ENCODE data around the gene INPP1. TPM values are rescaled to one million over a fixed set of nuclear protein-coding genes. Genes with fewer than 3 reads are reported as not detected.

The INPP1 gene
- total RNA-seq, 2 donors from 2014 or later: 13.0 to 34.4 TPM

- Histone ChIP-seq H3K27me3 (replicated peaks; ENCODE audit: insufficient read depth) (no peaks in the 10 kb centered on the region), H3K36me3 (no peaks in the 10 kb centered on the region), H3K27ac (peak overlapping the region; percentile 92), H3K4me1 (replicated peaks) (peaks cover 9% of the 10 kb centered on the region), H3K4me3 (peak overlapping the region in 1 of 2 donors; percentile 82), H3K9me3 (no peaks in the 10 kb centered on the region)
- 32% methylated on average over 2 of the region's 2 CpGs for WGBS
- no peak for DNase-seq (ENCODE audit: low spot score)
- TF ChIP-seq CTCF (IDR thresholded peaks at IDR 0.05) (no peak), POLR2A (IDR thresholded peaks at IDR 0.05) (no peak), POLR2AphosphoS5 (IDR thresholded peaks at IDR 0.05) (no peak)
- intact Hi-C loops (cut with DNase I): loop anchor here (5.0 to 10.0 kb wide), 2 partner anchors 58 to 95 kb away; no protein-coding TSS in a partner anchor
Observed at GRCh38 chr2:190409616-190410015, 66.2 kb downstream of the INPP1 start.

DNA sequence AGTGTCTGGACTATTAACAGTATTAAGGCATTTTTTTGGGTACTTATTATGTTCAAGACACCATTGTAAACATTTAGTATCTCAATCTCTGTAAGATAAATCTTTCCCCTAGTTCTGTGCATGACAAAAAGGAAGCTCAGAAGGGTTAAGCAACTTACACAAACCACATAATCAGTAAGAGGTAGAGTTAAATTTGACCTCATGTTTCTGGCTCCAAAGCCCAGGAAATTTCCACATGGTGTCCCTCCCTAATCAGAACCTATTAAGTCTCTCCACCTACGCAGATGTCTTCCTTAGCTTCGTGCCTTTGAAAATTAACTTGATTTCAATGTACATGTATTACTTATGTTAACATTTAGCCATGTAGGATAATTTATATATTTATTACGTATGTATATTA is 66.8 kb downstream of the INPP1 start:
- H3K4me1 ChIP-seq (replicated peaks): peaks cover 9% of the 10 kb centered on the region
- TF ChIP-seq POLR2A (IDR thresholded peaks at IDR 0.05) (no peak), POLR2AphosphoS5 (IDR thresholded peaks at IDR 0.05) (no peak), CTCF (IDR thresholded peaks at IDR 0.05) (no peak)
- no peaks in the 10 kb centered on the region for H3K27me3 ChIP-seq (replicated peaks; ENCODE audit: insufficient read depth)
- intact Hi-C loops (cut with DNase I): no loop called here
- no peak overlapping the region for H3K4me3 ChIP-seq
- no peak overlapping the region for H3K27ac ChIP-seq
- H3K9me3 ChIP-seq: no peaks in the 10 kb centered on the region
- no peak for DNase-seq (ENCODE audit: low spot score)
- H3K36me3 ChIP-seq: no peaks in the 10 kb centered on the region
- WGBS: 63% methylated on average over 3 of the region's 3 CpGs

DNA sequence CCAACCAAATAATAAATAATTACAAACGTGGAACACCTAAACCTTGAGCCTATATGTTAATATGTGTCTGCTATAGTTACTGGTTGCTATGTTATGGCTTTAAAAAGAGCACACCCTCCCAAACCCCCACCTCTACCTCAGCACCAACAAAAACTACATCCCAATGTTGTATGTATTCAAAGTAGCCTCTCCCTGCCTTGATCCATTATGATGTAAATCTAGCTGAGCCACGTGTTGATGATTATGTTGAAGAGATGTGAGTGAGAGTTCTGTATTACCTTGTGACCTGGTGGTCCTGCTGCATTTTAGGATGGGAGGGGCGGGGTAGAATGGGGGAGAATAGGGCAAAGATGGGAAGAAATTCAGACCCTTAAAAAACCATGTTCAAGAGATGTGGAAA is 69.6 kb downstream of the INPP1 start:
- H3K36me3 ChIP-seq: no peaks in the 10 kb centered on the region
- TF ChIP-seq POLR2AphosphoS5 (IDR thresholded peaks at IDR 0.05) (no peak), POLR2A (IDR thresholded peaks at IDR 0.05) (no peak), CTCF (IDR thresholded peaks at IDR 0.05) (no peak)
- 44% methylated on average over 3 of the region's 3 CpGs for WGBS
- H3K9me3 ChIP-seq: no peaks in the 10 kb centered on the region
- H3K4me3 ChIP-seq: no peak overlapping the region
- intact Hi-C loops (cut with DNase I): no loop called here
- H3K27ac ChIP-seq: peak overlapping the region; percentile 7 to 33
- peaks cover 12% of the 10 kb centered on the region for H3K4me1 ChIP-seq (replicated peaks)
- no peak for DNase-seq (ENCODE audit: low spot score)
- no peaks in the 10 kb centered on the region for H3K27me3 ChIP-seq (replicated peaks; ENCODE audit: insufficient read depth)

- Histone ChIP-seq H3K27ac (peak overlapping the region; percentile 7 to 33), H3K9me3 (no peaks in the 10 kb centered on the region), H3K4me1 (replicated peaks) (peaks cover 12% of the 10 kb centered on the region), H3K4me3 (no peak overlapping the region), H3K27me3 (replicated peaks; ENCODE audit: insufficient read depth) (no peaks in the 10 kb centered on the region), H3K36me3 (no peaks in the 10 kb centered on the region)
- intact Hi-C loops (cut with DNase I): no loop called here
- 29% methylated on average over 4 of the region's 4 CpGs for WGBS
- peak; percentile 83 for DNase-seq (ENCODE audit: low spot score)
- TF ChIP-seq CTCF (IDR thresholded peaks at IDR 0.05) (no peak), POLR2AphosphoS5 (IDR thresholded peaks at IDR 0.05) (peak; percentile 57)
Observed at GRCh38 chr2:190413421-190413820, 70.0 kb downstream of the INPP1 start.

GRCh38 chr2:190415251-190415650 is 71.9 kb downstream of the INPP1 start:
- no peaks in the 10 kb centered on the region for H3K27me3 ChIP-seq (replicated peaks; ENCODE audit: insufficient read depth)
- H3K4me1 ChIP-seq (replicated peaks): peaks cover 12% of the 10 kb centered on the region
- no peak overlapping the region for H3K27ac ChIP-seq
- no peak for DNase-seq (ENCODE audit: low spot score)
- intact Hi-C loops (cut with DNase I): no loop called here
- no peak overlapping the region for H3K4me3 ChIP-seq
- WGBS: 95% methylated on average over 4 of the region's 4 CpGs
- H3K36me3 ChIP-seq: no peaks in the 10 kb centered on the region
- no peak for TF ChIP-seq POLR2A (IDR thresholded peaks at IDR 0.05)
- no peak for TF ChIP-seq POLR2AphosphoS5 (IDR thresholded peaks at IDR 0.05)
- TF ChIP-seq CTCF (IDR thresholded peaks at IDR 0.05): no peak
- H3K9me3 ChIP-seq: no peaks in the 10 kb centered on the region
